NCI-H128 (cell line): ENCODE results near the gene PLCB4.

Source experiments
- DNase-seq: peaks from one replicate; lab custom pipeline; 2025; ENCODE audit not compliant: unreplicated experiment; lab: John Stamatoyannopoulos, UW

PLCB4 gene

GRCh38 chr20:9059931-9060330 is 9.0 kb upstream of the PLCB4 start:
- DNase-seq, result no peak

DNA sequence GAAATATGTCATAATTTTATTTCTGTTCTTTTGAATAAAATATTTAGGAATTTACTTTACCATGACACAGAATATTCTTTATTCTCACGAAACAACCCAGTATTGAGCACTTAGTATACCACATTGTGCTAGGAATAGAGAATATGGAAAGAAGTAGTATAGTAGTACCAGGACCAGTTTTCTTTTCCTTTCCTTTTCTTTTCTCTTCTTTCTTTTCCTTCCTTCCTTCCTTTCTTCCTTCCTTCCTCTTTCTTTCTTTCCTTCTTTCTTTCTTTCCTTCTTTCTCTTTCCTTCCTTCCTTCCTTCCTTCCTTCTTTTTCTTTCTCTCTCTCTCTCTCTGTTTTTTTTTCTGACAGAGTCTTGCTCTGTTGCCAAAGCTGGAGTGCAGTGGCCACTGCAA is 7.5 kb upstream of the PLCB4 start:
- DNase-seq, result no peak

DNA sequence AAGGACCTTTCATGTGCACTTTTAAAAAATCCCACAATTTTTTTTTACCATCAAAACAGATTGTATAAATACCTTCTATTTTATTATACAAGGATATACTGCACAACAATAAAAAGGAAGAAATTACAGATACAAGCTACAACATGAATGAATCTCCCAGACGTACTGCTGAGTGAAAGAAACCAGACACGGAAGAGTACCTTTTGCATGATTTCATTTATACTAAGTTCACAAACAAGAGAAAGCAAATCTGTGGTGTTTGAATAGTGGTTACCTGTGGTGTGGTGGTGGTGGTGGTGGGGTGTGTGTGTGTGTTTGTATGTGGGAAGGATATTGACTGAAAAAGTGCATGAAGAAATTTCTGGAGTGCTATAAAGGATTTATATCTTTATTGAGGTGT is 6.8 kb upstream of the PLCB4 start:
- no peak for DNase-seq

DNA sequence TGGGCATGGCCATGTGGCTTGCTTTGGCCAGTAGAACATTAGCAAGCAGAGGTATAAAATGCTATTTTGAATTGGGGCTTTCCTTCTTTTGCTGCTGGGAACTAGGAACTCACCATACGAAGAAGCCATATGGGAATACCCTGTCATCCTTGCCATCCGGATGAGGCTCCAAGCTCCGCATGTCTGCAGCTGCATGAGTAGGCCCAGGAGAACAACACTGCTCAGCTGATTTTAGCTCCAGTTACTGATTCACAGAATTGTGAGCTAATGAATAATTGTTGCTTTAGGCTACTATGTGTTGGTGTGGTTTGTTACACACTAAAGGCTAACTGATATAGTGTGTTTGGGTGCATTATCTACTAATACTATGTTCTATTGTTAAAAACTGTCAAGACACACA is 2.7 kb upstream of the PLCB4 start:
- DNase-seq, result no peak

DNA sequence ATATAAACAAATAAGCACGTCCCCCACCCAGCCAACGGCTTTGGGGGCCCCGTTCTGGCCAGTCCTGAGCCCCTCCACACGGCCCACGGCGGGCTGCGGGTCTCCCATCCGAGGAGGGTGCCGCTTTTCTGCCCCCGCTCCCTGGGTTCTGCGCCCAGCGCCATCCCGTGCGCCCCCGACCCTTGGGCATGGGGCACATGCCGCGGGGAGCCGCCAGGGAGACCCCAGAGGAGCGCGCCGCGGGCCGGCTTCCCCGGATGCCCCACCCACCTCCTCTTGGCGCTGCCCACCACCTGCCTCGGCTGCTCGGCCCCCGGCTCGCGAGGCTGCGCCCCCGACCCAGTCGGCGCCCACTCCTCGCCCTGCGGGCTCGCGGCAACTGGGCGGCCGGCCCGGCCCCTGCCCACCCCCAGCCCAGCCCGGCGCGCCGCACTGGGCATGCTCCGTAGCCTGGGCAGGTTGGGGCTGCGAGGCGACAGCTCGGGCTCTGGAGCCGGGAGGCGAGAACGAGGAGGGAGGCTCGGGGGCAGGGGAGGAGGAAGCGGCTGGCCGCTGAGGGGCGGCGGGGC is 570 bp upstream of the PLCB4 start:
- peak; percentile 19 for DNase-seq

DNA sequence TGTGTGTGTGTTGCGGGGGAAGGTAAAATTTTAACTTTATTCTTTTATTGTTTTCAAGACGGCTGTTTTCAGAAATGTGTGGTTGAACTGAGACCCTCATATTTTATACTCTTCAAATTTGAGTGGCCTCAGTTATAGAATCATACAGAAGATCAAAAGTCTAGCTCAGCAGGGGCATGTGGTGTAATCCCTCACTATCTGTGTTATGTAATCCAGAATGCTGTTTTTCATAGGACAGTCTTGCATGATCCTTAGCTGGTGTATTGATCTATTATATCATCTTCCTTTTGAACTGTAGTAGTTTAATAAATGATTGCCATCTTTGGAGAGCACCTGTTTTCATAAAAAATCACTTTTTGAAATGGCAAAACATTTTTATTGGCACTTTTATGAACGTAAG is 1.4 kb downstream of the PLCB4 start:
- DNase-seq, result no peak

DNA sequence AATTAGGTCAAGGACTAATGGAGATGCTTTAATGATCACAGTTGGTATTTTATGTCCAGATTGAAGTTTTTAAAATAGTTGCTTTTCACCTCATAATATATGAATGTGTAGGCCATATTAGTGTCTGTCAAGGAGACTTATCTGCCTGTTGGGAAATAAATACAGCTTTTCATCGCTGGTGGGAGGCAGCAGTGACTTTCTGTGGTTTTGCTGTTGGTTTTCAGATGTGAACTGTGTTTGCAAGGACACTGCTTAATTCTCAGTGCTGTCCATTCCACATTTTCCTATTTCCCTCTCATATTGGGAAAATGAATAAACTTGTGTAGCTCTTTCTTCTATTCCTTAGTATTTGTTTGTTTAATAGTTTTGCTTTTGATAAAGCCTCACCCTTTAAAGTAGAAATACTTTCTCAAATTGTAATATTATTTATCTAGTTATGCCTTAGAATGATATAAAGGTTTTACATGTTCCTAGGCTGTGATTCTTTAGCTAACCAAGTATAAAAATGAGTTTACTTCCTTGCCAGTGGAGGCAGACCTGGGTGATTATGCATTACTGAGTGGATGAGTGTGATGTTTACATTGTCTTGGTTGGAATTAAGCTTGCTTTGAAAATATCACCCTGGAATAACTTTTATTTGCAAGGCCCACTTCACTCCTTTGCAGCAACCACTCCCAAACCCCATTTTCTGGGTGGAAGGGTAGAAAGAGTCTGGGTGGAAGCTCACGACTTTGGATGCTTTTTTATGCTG is 3.3 kb downstream of the PLCB4 start:
- DNase-seq, result no peak

- no peak for DNase-seq
These were observed 4.1 kb downstream of the PLCB4 start for GRCh38 chr20:9072861-9073500.

DNA sequence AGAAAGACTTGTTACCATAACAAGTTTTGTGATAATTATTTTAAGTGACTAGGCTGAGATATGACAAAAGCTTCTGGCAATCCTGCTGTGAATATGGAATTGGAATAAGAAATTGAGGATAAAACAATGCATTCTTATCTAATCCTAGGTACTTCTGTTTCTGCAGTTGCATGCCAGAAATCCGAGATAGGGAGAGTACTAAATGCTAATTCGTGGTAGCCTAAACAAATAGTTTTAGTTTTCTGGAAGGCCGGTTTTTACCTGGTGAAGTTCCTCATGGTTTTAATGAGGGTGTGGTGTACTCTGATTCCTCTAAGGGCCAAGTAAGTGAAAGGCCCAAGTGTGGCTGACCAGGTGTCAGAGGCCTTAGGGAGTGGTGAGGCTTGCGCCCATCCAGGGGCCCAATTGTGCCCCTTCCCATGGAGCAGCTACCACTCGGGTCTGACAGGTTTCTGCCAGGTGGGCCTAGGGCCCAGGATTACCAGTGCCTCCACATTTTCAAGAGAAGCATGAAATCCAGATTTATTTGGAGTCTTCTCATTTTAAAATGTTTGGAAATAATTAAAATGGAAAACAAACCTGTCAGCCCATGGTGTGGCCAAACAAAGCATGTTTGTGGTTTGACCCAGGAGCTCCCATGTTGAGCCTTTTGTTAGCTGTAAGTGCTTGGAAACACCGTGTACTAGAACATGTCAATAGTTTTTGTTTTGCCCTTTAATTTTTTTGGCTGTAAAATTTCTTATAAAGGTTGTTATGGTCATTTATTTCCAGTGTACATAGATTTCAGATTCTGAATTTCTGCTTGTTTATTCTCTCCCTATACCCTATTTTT is 6.6 kb downstream of the PLCB4 start:
- DNase-seq, result no peak

DNA sequence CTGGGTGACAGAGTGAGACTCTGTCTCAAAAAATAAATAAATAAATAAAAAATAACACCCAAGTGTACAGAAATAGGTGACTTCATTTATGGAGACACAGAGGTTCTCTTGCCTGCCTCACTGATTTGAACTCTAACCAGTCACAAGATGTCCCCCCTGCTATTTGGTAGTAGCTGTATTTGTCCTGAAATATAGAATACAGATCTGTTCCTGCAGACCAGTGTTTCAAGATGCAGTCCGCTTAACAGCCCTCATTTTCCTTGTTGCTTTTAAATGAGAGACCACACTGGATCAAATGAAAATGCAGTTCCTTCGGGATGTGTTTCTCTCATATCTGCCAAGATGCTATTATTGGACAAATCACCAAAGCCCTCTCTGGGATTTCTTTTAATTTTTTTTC is 7.6 kb downstream of the PLCB4 start:
- DNase-seq, result no peak

DNA sequence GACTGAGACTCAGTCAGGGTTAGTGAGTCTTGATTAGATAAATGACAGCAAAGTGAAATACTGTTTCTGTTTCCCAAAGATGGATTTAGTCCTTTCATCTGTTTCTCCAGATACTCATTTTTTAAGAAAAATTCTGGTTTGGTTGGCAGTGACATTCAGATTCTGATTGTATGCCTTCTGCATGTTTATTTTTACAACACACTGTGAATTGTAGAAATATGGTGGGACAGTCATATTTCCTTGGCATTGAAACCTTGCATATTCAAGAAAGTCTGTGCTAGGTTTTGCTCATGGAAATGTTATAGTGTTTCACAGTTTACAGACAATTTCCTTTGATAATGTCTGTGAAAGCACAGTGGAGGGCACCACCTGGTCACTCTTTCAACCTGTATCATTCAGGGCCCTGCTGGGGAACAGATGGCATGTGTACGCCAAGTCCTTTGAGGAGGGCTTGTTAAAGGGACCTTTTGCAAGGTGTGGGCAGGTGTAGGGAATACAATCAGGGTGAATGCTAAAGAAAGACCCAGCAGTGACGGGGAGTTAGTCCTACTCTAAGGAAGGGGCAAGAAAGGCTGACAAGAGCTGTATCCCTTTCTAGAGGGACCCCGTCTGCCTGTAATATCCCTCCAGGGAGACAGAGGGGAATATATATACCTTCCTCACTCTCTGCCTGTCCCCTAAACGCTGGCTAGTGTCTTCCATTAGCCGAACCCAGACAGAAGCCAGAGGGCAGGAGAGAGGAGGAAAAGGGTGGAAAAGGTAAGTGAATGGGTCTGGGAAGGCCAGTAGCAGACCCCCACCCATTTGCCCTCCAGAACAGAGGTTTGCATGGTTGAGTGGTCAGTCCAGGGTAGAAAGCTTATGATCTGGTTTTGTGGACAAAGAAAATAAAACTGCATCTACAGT is 10.2 kb downstream of the PLCB4 start:
- DNase-seq, result no peak

GRCh38 chr20:9081423-9081966 is 12.6 kb downstream of the PLCB4 start:
- DNase-seq, result no peak

GRCh38 chr20:9082741-9083140 is 13.9 kb downstream of the PLCB4 start:
- DNase-seq, result no peak

DNA sequence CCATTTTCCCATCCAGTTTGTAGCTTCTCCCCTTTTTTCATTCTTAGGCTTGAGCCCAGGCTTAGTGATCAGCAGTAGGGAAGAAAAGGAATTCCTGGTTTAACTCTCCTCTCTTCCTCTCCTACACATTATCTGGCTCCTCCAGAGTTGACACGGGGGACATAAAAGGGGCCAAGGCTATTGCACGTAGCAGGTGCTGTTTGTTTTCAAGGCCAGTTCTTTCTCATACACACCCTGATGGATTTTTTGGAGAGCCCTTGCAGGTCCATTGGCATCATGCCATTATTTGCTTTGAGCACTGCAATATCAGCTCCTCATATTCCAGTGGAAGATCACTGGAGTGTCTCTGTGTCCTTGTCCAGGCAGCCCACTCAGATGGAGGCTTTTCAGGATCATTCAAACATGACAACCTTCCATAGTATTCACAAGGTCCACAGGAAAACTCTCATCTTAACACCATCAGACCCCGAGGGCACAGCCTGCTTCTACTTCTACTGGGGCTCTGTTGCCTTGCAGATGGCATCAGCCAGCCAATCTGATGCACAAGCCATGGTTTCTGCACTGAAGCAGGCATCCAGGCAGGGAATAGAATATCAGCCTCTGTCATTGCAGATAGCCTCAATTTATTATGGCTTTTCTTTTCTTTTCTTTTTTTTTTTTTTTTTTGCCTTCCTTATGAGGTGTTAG is 18.8 kb downstream of the PLCB4 start:
- no peak for DNase-seq

DNA sequence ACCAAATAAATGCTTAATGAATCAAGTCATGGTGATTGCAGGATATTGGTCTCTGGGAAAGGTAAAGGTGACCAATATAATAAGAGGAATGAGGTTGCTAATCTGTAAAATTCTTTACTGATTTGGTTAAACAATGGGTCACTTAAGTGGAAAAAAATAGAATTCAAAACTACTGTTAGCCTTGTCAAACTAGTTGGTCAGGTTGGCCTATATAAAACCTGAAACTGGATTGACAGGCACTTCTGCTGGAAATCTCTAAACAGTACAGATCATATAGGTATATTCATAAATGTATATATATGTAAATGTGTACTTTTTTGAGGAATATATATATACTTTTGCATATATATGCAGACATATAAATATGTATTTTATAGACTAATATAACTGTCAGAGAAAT is 19.7 kb downstream of the PLCB4 start:
- no peak for DNase-seq

GRCh38 chr20:9092113-9092512 is 23.2 kb downstream of the PLCB4 start:
- DNase-seq, result no peak

DNA sequence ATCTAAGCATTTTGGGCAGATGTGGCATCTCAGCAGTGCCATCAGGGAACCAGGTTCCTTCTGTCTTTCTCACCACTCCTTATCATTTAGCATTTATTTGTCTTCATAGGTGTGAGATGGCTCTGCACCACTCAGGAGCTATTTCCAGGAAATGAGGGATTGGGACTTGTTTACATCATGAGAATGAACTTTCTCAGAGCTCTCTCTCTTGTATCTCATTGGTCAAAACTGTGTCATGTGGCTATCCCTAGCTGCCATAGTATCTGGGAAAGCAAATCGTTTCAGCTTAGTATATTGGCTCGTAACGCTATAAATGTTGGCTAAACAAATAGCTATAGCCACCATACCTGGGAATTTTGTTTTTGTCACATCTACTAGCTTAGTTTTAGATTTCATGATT is 23.8 kb downstream of the PLCB4 start:
- no peak for DNase-seq

GRCh38 chr20:9093218-9093957 is 24.5 kb downstream of the PLCB4 start:
- DNase-seq, result no peak

- DNase-seq, result no peak
These were observed 30.5 kb downstream of the PLCB4 start for GRCh38 chr20:9099372-9099771.
